AML-193 (cell line): ENCODE measurements around the gene VPS36.
"Not testable (repeated sequence)": the region's sequence is repeated elsewhere in the genome, so short reads cannot be mapped to it uniquely, and the experiment has no call there.

Experiments used
- DNase-seq, 2 experiments: peaks; one replicate each; lab custom pipeline; 2025; lab: John Stamatoyannopoulos, UW

Gene VPS36

DNA sequence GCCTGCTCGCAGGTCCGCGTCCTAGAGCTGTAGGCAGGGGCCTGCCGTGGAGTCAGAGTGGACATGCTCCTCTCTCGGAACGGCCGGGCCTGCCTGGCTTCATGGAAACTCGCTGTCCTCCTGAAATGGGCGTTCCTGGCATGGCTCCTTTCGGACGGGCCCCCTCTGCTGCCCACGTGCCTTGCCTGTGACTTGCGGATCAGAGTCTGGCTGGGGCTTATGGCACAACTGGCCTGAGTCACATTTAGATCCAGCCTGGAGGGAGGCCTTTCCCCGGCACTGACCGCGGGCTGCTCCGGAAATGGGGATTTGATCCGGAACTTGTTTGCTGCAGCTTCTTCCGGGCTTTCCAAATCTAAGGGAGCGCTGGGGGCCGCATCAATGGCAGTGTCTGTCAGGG is 72.5 kb downstream of the VPS36 start:
- DNase-seq = no peak

DNA sequence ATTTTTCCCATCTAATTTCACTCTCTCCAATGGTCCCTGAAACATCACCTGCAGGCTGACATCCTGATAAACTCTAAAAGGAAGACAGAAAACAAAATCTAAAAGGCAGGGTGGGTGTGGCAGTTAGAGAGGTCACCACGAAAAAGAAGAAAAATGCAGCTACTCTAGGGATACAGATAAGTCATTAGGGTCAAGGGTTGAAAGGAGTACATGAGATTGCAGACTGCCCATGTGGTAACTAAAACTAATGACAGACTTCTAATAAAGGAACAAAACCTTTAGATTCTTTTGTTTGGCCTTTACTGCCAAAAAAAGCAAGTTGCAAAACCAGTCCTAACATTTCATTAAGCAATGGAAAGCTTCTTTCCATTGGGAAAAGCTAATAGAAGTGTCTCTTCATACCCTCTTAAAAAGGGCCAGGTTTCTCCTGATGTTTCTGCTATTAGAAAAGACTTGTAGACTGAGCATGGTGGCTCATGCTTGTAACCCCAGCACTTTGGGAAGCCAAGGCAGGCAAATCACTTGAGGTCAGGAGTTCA is 75.5 kb downstream of the VPS36 start:
- DNase-seq = no peak

- no peak for DNase-seq
Observed at GRCh38 chr13:52374389-52374788, 76.0 kb downstream of the VPS36 start.

DNA sequence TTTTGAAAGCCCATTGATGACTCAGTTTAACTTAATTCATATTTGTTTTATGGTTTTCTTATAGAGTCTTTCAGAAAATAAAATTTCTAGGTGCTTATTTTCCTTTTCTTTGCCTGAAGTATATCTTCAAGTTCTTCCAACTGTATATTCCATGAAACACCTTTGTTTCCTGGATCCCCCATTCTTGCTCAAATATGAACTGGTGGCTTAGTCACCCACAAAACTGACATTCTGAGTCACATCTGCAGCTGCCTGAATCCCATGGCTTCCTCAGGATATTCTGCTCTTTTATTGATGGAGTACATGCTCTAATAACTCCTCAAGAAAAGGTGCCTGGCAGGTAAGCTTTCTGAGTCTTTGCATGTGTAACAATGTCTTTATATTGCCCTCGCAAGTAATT is 77.2 kb downstream of the VPS36 start:
- not testable (repeated sequence) for DNase-seq

GRCh38 chr13:52371736-52372247 is 78.6 kb downstream of the VPS36 start:
- no peak for DNase-seq

- DNase-seq = no peak
Observed at GRCh38 chr13:52366291-52366690, 84.1 kb downstream of the VPS36 start.
